Breast epithelium (tissue), 3 donors: ENCODE data around the gene INPP4A.

ENCODE experiments used
- CTCF ChIP-seq, 3 donors: fragments of 450-650 bp; IDR thresholded peaks; one replicate each; pipeline ENCODE4 v1.5.1; 2016 to 2017; ENCODE audit warnings: antibody characterized with exemption in 3 of 3, mild to moderate bottlenecking in 3 of 3, moderate library complexity in 3 of 3
- POLR2A ChIP-seq: fragments of 450-650 bp; IDR thresholded peaks from one replicate; pipeline ENCODE4 v1.6.1; 2016; ENCODE audit warnings: antibody characterized with exemption, mild to moderate bottlenecking, moderate library complexity

- TF ChIP-seq CTCF (IDR thresholded peaks at IDR 0.05) = no peak
- no peak for TF ChIP-seq POLR2A
Observed at GRCh38 chr2:98464772-98465310, 20.2 kb downstream of the INPP4A start.
